Mucosa of rectum (tissue), 2 donors: ENCODE data around the gene SNAP47.

Experiments
- H3K27ac ChIP-seq, 2 donors: one replicate each; pipeline ENCODE4 v1.7.0; 2013; ENCODE audit warnings: inconsistent platforms in 2 of 2, low read depth in 2 of 2, low read length in 2 of 2
- H3K27me3 ChIP-seq, 2 donors: one replicate each; pipeline ENCODE4 v1.7.0; 2013; ENCODE audit warnings: low read length in 2 of 2; ENCODE audit not compliant: control insufficient read depth in 2 of 2, insufficient read depth in 2 of 2
- H3K36me3 ChIP-seq, 2 donors: one replicate each; pipeline ENCODE4 v1.7.0; 2013; ENCODE audit warnings: low read length in 2 of 2; ENCODE audit not compliant: control insufficient read depth in 2 of 2, insufficient read depth in 2 of 2
- H3K4me1 ChIP-seq, 2 donors: one replicate each; pipeline ENCODE4 v1.7.0; 2013; ENCODE audit warnings: low read length in 2 of 2, mild to moderate bottlenecking in 1 of 2; ENCODE audit not compliant: control insufficient read depth in 2 of 2, insufficient read depth in 2 of 2
- H3K4me3 ChIP-seq, 2 donors: one replicate each; pipeline ENCODE4 v1.7.0; 2013; ENCODE audit warnings: low read length in 2 of 2
- H3K9ac ChIP-seq, 2 donors: one replicate each; pipeline ENCODE4 v1.7.0; 2013; ENCODE audit warnings: low read length in 2 of 2, low read depth in 1 of 2, mild to moderate bottlenecking in 1 of 2
- H3K9me3 ChIP-seq, 2 donors: one replicate each; pipeline ENCODE4 v1.7.0; 2013; ENCODE audit warnings: low read length in 2 of 2; ENCODE audit not compliant: control insufficient read depth in 2 of 2
- donor health status: healthy.
- donor health status: Normal muscosa, but diverticular disease.

SNAP47 gene

DNA sequence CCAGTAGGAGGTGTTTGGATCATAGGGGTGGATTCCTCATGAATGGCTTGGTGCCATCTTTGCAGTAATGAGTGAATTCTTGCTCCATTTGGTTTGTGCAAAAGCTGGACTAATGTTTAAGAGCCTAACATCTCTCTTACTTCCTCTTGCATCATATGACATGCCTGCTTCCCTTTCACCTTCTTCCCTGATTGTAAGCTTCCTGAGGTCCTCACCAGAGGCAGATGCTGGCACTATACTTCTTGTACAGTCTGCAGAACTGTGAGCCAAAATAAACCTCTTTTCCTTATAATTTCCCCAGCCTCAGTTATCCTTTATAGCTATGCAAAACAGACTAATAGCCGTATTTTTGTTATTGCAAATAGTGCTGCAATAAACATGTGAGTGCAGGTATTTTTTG lies 88.3 kb downstream of the SNAP47 start:
- H3K4me1 ChIP-seq: no peaks in the 10 kb centered on the region
- H3K27ac ChIP-seq: no peak overlapping the region
- no peak overlapping the region for H3K9ac ChIP-seq
- H3K27me3 ChIP-seq: no peaks in the 10 kb centered on the region
- no peak overlapping the region for H3K4me3 ChIP-seq
- H3K36me3 ChIP-seq: no peaks in the 10 kb centered on the region
- H3K9me3 ChIP-seq: peaks cover 0 to 2% of the 10 kb centered on the region in 2 donors

DNA sequence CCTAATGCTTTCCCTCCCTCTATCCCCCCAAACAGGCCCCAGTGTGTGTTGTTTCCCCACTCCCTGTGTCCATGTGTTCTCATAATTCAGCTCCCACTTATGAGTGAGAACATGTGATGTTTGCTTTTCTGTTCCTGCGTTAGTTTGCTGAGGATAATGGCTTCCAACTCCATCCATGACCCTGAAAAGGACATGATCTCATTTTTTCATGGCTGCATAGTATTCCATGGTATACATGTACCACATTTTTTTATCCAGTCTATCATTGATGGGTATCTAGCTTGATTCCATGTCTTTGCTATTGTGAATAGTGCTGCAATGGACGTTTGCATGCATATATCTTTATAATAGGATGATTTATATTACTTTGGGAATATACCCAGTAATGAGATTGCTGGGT lies 89.0 kb downstream of the SNAP47 start:
- no peaks in the 10 kb centered on the region for H3K36me3 ChIP-seq
- H3K9ac ChIP-seq: no peak overlapping the region
- no peaks in the 10 kb centered on the region for H3K4me1 ChIP-seq
- no peak overlapping the region for H3K4me3 ChIP-seq
- H3K27me3 ChIP-seq: no peaks in the 10 kb centered on the region
- H3K27ac ChIP-seq: no peak overlapping the region
- H3K9me3 ChIP-seq: peaks cover 0 to 2% of the 10 kb centered on the region in 2 donors

DNA sequence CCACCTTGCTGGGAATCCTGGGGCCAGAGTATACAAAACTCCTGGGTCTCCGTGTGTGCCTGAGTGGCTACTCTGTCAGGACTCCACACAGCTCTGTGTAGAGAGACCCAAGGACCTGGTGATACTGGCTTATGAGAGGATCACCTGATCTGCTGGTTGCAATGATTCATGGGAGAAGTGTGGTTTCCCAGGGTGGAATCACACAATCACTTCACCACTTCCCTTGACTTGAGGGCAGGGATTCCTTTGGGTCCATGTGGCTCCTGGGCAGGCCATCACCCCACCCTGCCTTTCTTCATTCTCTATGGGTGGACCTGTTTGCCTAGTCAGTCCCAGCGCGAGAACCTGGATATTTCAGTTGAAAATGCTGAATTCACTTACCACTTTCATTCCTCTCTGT lies 93.6 kb downstream of the SNAP47 start:
- H3K27ac ChIP-seq: no peak overlapping the region
- no peaks in the 10 kb centered on the region for H3K4me1 ChIP-seq
- no peak overlapping the region for H3K9ac ChIP-seq
- H3K27me3 ChIP-seq: no peaks in the 10 kb centered on the region
- H3K9me3 ChIP-seq: peaks cover 0 to 2% of the 10 kb centered on the region in 2 donors
- no peaks in the 10 kb centered on the region for H3K36me3 ChIP-seq
- H3K4me3 ChIP-seq: no peak overlapping the region
